IMR-90 (cell line): ENCODE measurements around the gene ANXA4. TPM values are rescaled to one million over a fixed set of nuclear protein-coding genes. Genes with fewer than 3 reads are reported as not detected.

ENCODE experiments used
- ATAC-seq: fragments of 200-7000 bp; cut with Tn5 transposase; 2 replicates; pipeline ENCODE4 v1.9.1; 2020; ENCODE audit warnings: low read depth, mild to moderate bottlenecking, moderate library complexity
- BruUV-seq: library from RNA; stranded (reverse); fragments of 400-500 nt; replicated peaks from 2 replicates; lab custom pipeline; 2021; lab: Mats Ljungman, UMichigan
- CTCF ChIA-PET: fragments of 300-600 bp; formaldehyde crosslinking; extraction: SDS; loops from one replicate; lab custom pipeline; 2021; ENCODE audit warnings: antibody characterized with exemption; lab: Yijun Ruan, JAX
- POLR2A ChIA-PET: fragments of 300-600 bp; sonication (Branson Sonifier 250); formaldehyde crosslinking; loops from one replicate; lab custom pipeline; 2022; ENCODE audit warnings: antibody characterized with exemption; ENCODE audit not compliant: unreplicated experiment; lab: Charles Lee
- DNase-seq: peaks from one replicate; pipeline ENCODE4 v3.0.0; 2013
- H2AFZ ChIP-seq: replicated peaks from 2 replicates; pipeline ENCODE3; 2013; ENCODE audit warnings: low read length, mild to moderate bottlenecking; ENCODE audit not compliant: poor library complexity
- H2AK5ac ChIP-seq: 2 replicates; pipeline ENCODE4 v1.6.1; 2013; ENCODE audit warnings: low read depth, low read length, inconsistent platforms
- H2AK9ac ChIP-seq: replicated peaks from 2 replicates; pipeline ENCODE3; 2013; ENCODE audit warnings: mild to moderate bottlenecking, low read depth, low read length, moderate library complexity; ENCODE audit not compliant: poor library complexity
- H2BK120ac ChIP-seq: 2 replicates; pipeline ENCODE4 v1.6.1; 2013; ENCODE audit warnings: low read depth, low read length, inconsistent platforms
- H2BK15ac ChIP-seq: 3 replicates; pipeline ENCODE4 v1.6.1; 2013; ENCODE audit warnings: low read depth, low read length, inconsistent platforms
- H2BK20ac ChIP-seq: 2 replicates; pipeline ENCODE4 v1.6.1; 2013; ENCODE audit warnings: low read depth, mild to moderate bottlenecking, inconsistent platforms, low read length, moderate library complexity
- H2BK5ac ChIP-seq: 2 replicates; pipeline ENCODE4 v1.6.1; 2013; ENCODE audit warnings: mild to moderate bottlenecking, low read depth, low read length, inconsistent platforms; ENCODE audit not compliant: poor library complexity, severe bottlenecking
- H3K14ac ChIP-seq: replicated peaks from 2 replicates; pipeline ENCODE4 v1.6.1; 2013; ENCODE audit warnings: low read depth, low read length, inconsistent platforms
- H3K18ac ChIP-seq: 2 replicates; pipeline ENCODE4 v1.6.1; 2013; ENCODE audit warnings: low read depth, low read length, control low read depth
- H3K23ac ChIP-seq: 2 replicates; pipeline ENCODE4 v1.6.1; 2013; ENCODE audit warnings: low read depth, low read length, inconsistent platforms
- H3K27ac ChIP-seq: 2 replicates; pipeline ENCODE4 v1.5.1; 2013; ENCODE audit warnings: mild to moderate bottlenecking, control low read depth, low read length; ENCODE audit not compliant: insufficient read depth
- H3K27me3 ChIP-seq: 2 replicates; pipeline ENCODE4 v1.6.1; 2013; ENCODE audit warnings: low read length; ENCODE audit not compliant: control insufficient read depth, insufficient read depth
- H3K36me3 ChIP-seq: 2 replicates; pipeline ENCODE4 v1.6.1; 2013; ENCODE audit warnings: low read length, mixed read lengths; ENCODE audit not compliant: control insufficient read depth, insufficient read depth
- H3K4ac ChIP-seq: 2 replicates; pipeline ENCODE4 v1.6.1; 2013; ENCODE audit warnings: low read depth, low read length, inconsistent platforms
- H3K4me1 ChIP-seq: 2 replicates; pipeline ENCODE4 v1.6.1; 2013; ENCODE audit warnings: low read length, mixed read lengths; ENCODE audit not compliant: control insufficient read depth, insufficient read depth
- H3K4me2 ChIP-seq: 2 replicates; pipeline ENCODE4 v1.6.1; 2013; ENCODE audit warnings: low read depth, mild to moderate bottlenecking, control low read depth, low read length, moderate library complexity
- H3K4me3 ChIP-seq: 2 replicates; pipeline ENCODE4 v1.5.1; 2013; ENCODE audit warnings: low read depth, mild to moderate bottlenecking, control low read depth, low read length, moderate library complexity; ENCODE audit not compliant: insufficient read depth
- H3K56ac ChIP-seq: 2 replicates; pipeline ENCODE4 v1.6.1; 2013; ENCODE audit warnings: low read length, inconsistent platforms; ENCODE audit not compliant: insufficient read depth; ENCODE audit errors: extremely low read depth
- H3K79me1 ChIP-seq, 2 experiments: 2 replicates each; pipeline ENCODE4 v1.6.1; 2013; ENCODE audit warnings: low read length in 2 of 2, inconsistent platforms in 1 of 2, low read depth in 1 of 2
- H3K9ac ChIP-seq: 2 replicates; pipeline ENCODE4 v1.6.1; 2013; ENCODE audit warnings: low read depth, low read length, control low read depth
- H3K9me1 ChIP-seq: 2 replicates; pipeline ENCODE4 v1.6.1; 2013; ENCODE audit warnings: low read length, inconsistent platforms; ENCODE audit not compliant: insufficient read depth
- H3K9me3 ChIP-seq: 2 replicates; pipeline ENCODE4 v1.6.1; 2013; ENCODE audit warnings: low read length; ENCODE audit not compliant: control insufficient read depth, insufficient read depth
- H4K20me1 ChIP-seq: 2 replicates; pipeline ENCODE4 v1.6.1; 2013; ENCODE audit warnings: low read length, inconsistent platforms; ENCODE audit not compliant: insufficient read depth
- H4K5ac ChIP-seq: 2 replicates; pipeline ENCODE4 v1.6.1; 2013; ENCODE audit warnings: mild to moderate bottlenecking, low read depth, low read length, control low read depth
- H4K8ac ChIP-seq, 2 experiments: 2 replicates each; pipeline ENCODE4 v1.6.1; 2013; ENCODE audit warnings: low read depth in 2 of 2, low read length in 2 of 2, control low read depth in 1 of 2, inconsistent platforms in 1 of 2
- H4K91ac ChIP-seq: 2 replicates; pipeline ENCODE4 v1.6.1; 2013; ENCODE audit warnings: low read depth, low read length, inconsistent platforms; ENCODE audit not compliant: insufficient read depth
- CEBPB ChIP-seq: IDR thresholded peaks from 2 replicates; pipeline ENCODE4 v1.6.1; 2012; ENCODE audit warnings: low read depth, low read length, improper control_type of control experiment
- SMC3 ChIP-seq: fragments of 150-350 bp; IDR thresholded peaks from 2 replicates; pipeline ENCODE4 v1.6.1; 2016; ENCODE audit warnings: low read depth, mild to moderate bottlenecking, antibody characterized with exemption, low read length, moderate library complexity
- WGBS, 2 experiments: methylation state at CpG; one replicate each; pipeline versions ENCODE4 v1.1.5 to v1.1.7; 2013; ENCODE audit warnings: missing lambda C conversion rate in 2 of 2; ENCODE audit not compliant: insufficient read length in 1 of 2; ENCODE audit errors: extremely low coverage in 2 of 2; 5-methylcytosine and 5-hydroxymethylcytosine counted together
- dilution Hi-C: fragments of 300-500 bp; cut with HindIII; formaldehyde crosslinking; loops from one replicate; pipeline ENCODE4 v1.14.3; 2018; ENCODE audit warnings: low sequenced_read_pairs; ENCODE audit not compliant: unreplicated experiment
- in situ Hi-C: fragments of 300-500 bp; cut with MboI; formaldehyde crosslinking; loops from 3 replicates; pipeline ENCODE4 v1.14.3; 2019; ENCODE audit warnings: low sequenced_read_pairs, inconsistent platforms, mixed read lengths
- intact Hi-C: fragments of 100-400 bp; cut with micrococcal nuclease; formaldehyde crosslinking; loops from 2 replicates; pipeline ENCODE4 v1.10.0; 2022
- polyA plus RNA-seq, 3 experiments: library from polyadenylated mRNA; depleted of rRNA; stranded (reverse); fragments of >200 nt; gene quantifications; 2 replicates each; pipeline ENCODE4 v1.2.3, GENCODE V29; 2012; ENCODE audit warnings: low replicate concordance in 1 of 3
- total RNA-seq: library from RNA; depleted of rRNA; stranded (reverse); fragments of >200 nt; gene quantifications from 2 replicates; pipeline ENCODE4 v1.2.3, GENCODE V29; 2012

Gene ANXA4
- total and polyA plus RNA-seq, 2 of the 4 experiments (the other 2 are of a cell fraction): 22.2 to 72.0 TPM

DNA sequence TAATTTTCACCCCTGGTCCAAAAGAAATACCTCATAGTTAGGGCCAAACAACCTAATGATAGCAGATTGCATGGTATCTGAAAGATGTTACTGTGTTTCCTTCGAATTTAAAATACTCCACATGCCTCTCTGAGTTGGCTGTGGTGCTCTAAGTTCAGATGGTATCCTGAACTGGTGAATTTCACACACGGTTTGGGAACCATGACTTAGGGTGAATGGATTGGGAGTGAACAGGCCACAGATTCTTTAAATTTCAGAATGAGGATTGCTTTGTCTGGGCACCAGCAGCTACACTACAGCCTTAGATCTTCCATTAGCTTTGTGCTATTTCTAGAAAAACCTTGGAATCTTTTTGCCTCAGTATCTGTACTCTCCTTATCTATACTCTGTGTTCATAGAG is 93.7 kb downstream of the ANXA4 start:
- no peak for DNase-seq
- H4K5ac ChIP-seq: no peak overlapping the region
- H3K4me2 ChIP-seq: no peak overlapping the region
- H4K20me1 ChIP-seq: no peaks in the 10 kb centered on the region
- BruUV-seq: no TSS peak
- H3K4ac ChIP-seq: no peak overlapping the region
- no peak overlapping the region for H3K18ac ChIP-seq
- H4K91ac ChIP-seq: no peak overlapping the region
- ATAC-seq: no peak
- H2BK5ac ChIP-seq: no peak overlapping the region
- TF ChIP-seq CEBPB (no peak), SMC3 (no peak)
- no peaks in the 10 kb centered on the region for H3K9me3 ChIP-seq
- no peak overlapping the region for H2BK120ac ChIP-seq
- H4K8ac ChIP-seq: no peak overlapping the region
- no peak overlapping the region for H3K23ac ChIP-seq
- no peak overlapping the region for H3K4me3 ChIP-seq
- H3K9me1 ChIP-seq: no peaks in the 10 kb centered on the region
- 0 out of 2 replicates have a peak, but pooled peaks cover 2% of the 10 kb centered on the region for H3K4me1 ChIP-seq
- H3K14ac ChIP-seq: no peak overlapping the region
- H3K79me1 ChIP-seq: peaks cover 22 to 34% of the 10 kb centered on the region in 2 experiments
- H3K36me3 ChIP-seq: peaks cover 2% of the 10 kb centered on the region
- H2BK15ac ChIP-seq: no peak overlapping the region
- H3K27ac ChIP-seq: no peak overlapping the region
- dilution Hi-C loops (no loop called here), intact Hi-C loops (loop anchor here (10.0 kb wide), 1 partner anchor 49 kb away; no protein-coding TSS in a partner anchor), in situ Hi-C loops (no loop called here)
- H2AFZ ChIP-seq: no peak overlapping the region
- no CpG with 5 or more reads among the region's 2 CpGs for WGBS, 2 experiments
- ChIA-PET CTCF (no interaction called here), POLR2A (no interaction called here)
- H3K9ac ChIP-seq: no peak overlapping the region
- no peak overlapping the region for H2AK9ac ChIP-seq
- no peak overlapping the region for H2AK5ac ChIP-seq
- no peak overlapping the region for H2BK20ac ChIP-seq
- no peak overlapping the region for H3K56ac ChIP-seq
- no peaks in the 10 kb centered on the region for H3K27me3 ChIP-seq
